Left cardiac atrium (tissue), 4 donors: ENCODE data around the gene HMX3. TPM values are rescaled to one million over a fixed set of nuclear protein-coding genes. Genes with fewer than 3 reads are reported as not detected.
"Not testable (repeated sequence)": the region's sequence is repeated elsewhere in the genome, so short reads cannot be mapped to it uniquely, and the experiment has no call there.

Source experiments
- ATAC-seq, 2 donors: fragments of 200-7000 bp; cut with Tn5 transposase; one replicate each; pipeline ENCODE4 v1.9.1; 2020; ENCODE audit warnings: mild to moderate bottlenecking in 2 of 2, moderate library complexity in 2 of 2
- DNase-seq: peaks from one replicate; pipeline ENCODE4 v3.0.0-alpha.2; 2020
- intact Hi-C, 2 donors: fragments of 100-400 bp; cut with DNase I; formaldehyde crosslinking; loops; one replicate each; pipeline versions ENCODE4 v1.14.1 to v1.15.1; 2022 to 2023
- total RNA-seq, 2 donors: library from RNA; stranded (reverse); fragmentation: NEBNext Ultra II Directional; extraction: Animal tissue kit (Norgen Biotek cat#: 25700); gene quantifications; one replicate each; pipeline ENCODE4 v1.2.1, GENCODE V29; 2021
- donor health status: DM: no; HTN: yes; CAD: no.
- donor health status: DM: no; HTN: yes; CAD: no; lungs with severe emphysema.
- donor health status: DM: yes; HTN: yes; CAD: no.
- donor health status: Dilated cardiomyopathy.

Gene HMX3
- total RNA-seq, 2 donors from 2014 or later: 0.21 TPM; not detected in 1

DNA sequence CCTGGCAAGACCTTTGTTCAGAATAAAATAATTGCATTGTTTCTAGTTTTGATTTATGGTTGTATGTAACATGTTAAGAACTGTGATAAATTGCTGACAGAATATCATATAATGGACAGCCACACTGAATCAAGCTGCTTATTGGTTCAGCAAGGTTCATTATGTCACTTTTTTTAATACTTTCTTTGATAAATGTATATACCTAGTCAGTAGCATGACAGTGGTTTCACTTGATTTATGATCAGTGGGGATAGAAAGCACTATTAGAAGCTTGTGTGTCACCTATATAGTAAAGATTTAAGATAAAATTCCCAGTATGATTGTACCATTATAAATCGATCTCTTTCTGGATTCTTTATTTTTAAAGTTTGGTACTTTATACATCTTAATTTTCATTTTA is 22.9 kb downstream of the HMX3 start:
- intact Hi-C loops: loop anchor here in 1 of 2 donors (10.0 kb wide), 1 partner anchor 154 kb away; the partner anchor contains the start of genes ACADSB and IKZF5
- DNase-seq (no peak), ATAC-seq (no peak)

GRCh38 chr10:123160311-123160980 is 24.7 kb downstream of the HMX3 start:
- DNase-seq: no peak
- no peak for ATAC-seq
- intact Hi-C loops: no loop called here

DNA sequence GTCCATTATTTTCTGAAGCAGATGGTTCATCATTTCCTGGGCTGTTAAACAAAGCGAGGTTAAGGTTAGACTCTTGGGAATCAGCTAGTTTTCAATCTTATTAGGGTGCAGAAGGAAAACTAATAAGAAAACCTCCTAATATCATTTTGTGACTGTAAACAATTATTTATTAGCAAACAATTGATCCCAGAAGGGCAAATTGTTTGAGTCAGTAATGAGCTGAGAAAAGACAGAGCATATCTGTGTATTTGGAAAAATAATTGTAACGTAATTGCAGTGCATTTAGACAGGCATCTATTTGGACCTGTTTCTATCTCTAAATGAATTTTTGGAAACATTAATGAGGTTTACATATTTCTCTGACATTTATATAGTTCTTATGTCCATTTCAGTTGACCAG is 28.5 kb downstream of the HMX3 start:
- intact Hi-C loops: no loop called here
- ATAC-seq: no peak
- no peak for DNase-seq

- no peak for DNase-seq
- intact Hi-C loops: no loop called here
- ATAC-seq: no peak
Observed at GRCh38 chr10:123165445-123166072, 29.8 kb downstream of the HMX3 start.

- ATAC-seq: no peak
- no peak for DNase-seq
- intact Hi-C loops: no loop called here
Observed at GRCh38 chr10:123166618-123167017, 30.8 kb downstream of the HMX3 start.

DNA sequence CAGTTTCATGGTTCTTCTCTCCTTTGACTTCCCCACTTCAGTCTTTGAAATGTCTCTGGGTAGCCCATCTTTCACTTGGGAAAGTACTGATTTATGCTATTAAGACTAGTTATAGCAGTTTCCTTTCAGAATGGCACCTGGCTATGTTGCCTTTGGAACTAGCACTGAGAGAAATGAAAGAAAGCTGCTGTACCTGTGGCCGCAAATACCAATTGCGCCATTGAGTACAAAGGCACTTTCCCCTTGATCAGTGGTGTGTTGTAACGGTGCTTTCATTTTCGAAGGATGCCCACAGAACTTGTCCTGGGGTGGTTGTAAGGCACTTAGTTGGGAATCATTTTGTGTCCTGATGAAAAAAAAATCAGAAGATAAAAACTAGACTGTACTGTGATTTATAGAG is 35.2 kb downstream of the HMX3 start:
- intact Hi-C loops: no loop called here

DNA sequence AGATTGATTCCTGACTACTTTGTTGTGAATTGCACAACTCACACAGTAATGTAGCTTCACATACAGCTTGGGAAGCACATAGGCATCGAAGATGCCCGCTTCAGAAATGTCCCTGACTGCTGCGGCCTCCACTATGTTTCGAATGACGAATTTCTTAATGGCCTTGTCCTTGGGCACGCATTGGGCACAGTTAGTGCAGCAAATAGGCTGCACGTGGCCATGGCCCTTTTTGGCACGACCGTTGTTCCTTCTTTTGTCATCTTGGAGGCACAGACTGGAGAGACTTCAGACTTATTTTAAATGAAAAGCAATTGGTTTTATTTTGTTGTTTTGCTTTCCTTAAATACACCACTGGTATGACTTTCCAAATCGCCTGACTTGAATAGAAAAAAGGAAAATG is 35.8 kb downstream of the HMX3 start:
- ATAC-seq, intact Hi-C loops: not testable (repeated sequence)

More for the DNA sequence above, 35.2 kb downstream of the HMX3 start:
- DNase-seq: no peak
- ATAC-seq: no peak

GRCh38 chr10:123175389-123176387 is 39.9 kb downstream of the HMX3 start:
- DNase-seq (no peak), ATAC-seq (no peak)
- intact Hi-C loops: no loop called here

More for the DNA sequence above, 35.8 kb downstream of the HMX3 start:
- not testable (repeated sequence) for DNase-seq

DNA sequence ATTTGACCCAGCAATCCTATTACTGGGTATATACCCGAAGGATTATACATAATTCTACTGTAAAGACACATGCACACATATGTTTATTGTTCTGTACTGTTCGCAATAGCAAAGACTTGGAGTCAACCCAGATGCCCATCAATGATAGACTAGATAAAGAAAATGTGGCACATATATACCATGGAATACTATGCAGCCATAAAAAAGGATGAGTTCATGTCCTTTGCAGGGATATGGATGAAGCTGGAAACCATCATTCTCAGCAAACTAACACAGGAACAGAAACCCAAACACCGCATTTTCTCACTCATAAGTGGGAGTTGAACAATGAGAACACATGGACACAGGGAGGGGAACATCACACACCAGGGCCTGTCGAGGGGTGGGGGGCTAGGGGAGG is 42.6 kb downstream of the HMX3 start:
- DNase-seq, ATAC-seq, intact Hi-C loops: not testable (repeated sequence)

- intact Hi-C loops: no loop called here
- DNase-seq: no peak
- ATAC-seq: no peak
Observed at GRCh38 chr10:123180101-123181090, 44.6 kb downstream of the HMX3 start.

GRCh38 chr10:123183724-123184123 is 48.0 kb downstream of the HMX3 start:
- intact Hi-C loops: no loop called here
- DNase-seq (no peak), ATAC-seq (no peak)

GRCh38 chr10:123187781-123188180 is 52.0 kb downstream of the HMX3 start:
- no peak for DNase-seq
- ATAC-seq: no peak
- intact Hi-C loops: no loop called here

Other genes starting within 250 kb of the HMX3 start
- gene FAM24A, start 225.4 kb upstream of the HMX3 start, total RNA-seq: not detected
- gene C10orf88, start 181.7 kb upstream of the HMX3 start, total RNA-seq: 1 to 10 TPM; 5.2 to 7.5 TPM
- 1 to 10 TPM; 3.1 to 3.6 TPM for gene PSTK, start 155.6 kb upstream of the HMX3 start, total RNA-seq
- gene IKZF5, start 127.2 kb upstream of the HMX3 start, total RNA-seq: 10 to 100 TPM; 10.4 to 12.1 TPM
- gene ACADSB, start 127.0 kb upstream of the HMX3 start, total RNA-seq: 10 to 100 TPM; 51.3 to 55.1 TPM
- gene HMX2, start 12.2 kb downstream of the HMX3 start, total RNA-seq: not detected
- gene BUB3, start 18.4 kb downstream of the HMX3 start, total RNA-seq: 10 to 100 TPM; 38.0 to 41.3 TPM